Endothelial cell of umbilical vein (primary cell): ENCODE measurements around the gene TGFB1. TPM values are rescaled to one million over a fixed set of nuclear protein-coding genes. Genes with fewer than 3 reads are reported as not detected.

Source experiments
- BruUV-seq: library from RNA; stranded (reverse); fragments of 400-500 nt; replicated peaks from 2 replicates; lab custom pipeline; 2021; lab: Mats Ljungman, UMichigan
- CTCF ChIA-PET: fragments of 300-600, 350-600 bp; sonication (Branson Sonifier 250); formaldehyde crosslinking; loops from one replicate; lab custom pipeline; 2021; ENCODE audit warnings: antibody characterized with exemption, inconsistent platforms; lab: Charles Lee
- POLR2A ChIA-PET: fragments of 300-600, 350-600 bp; sonication (Branson Sonifier 250); formaldehyde crosslinking; loops from one replicate; lab custom pipeline; 2021; ENCODE audit warnings: antibody characterized with exemption, inconsistent platforms; lab: Charles Lee
- DNase-seq: peaks from one replicate; pipeline ENCODE4 v3.0.0-alpha.2; 2011; ENCODE audit warnings: low read depth, low spot score
- FAIRE-seq: peaks from 2 replicates; lab custom pipeline; 2011; peaks lifted over from hg19 to GRCh38; lab: Jason Lieb, UNC
- H2AFZ ChIP-seq: 2 replicates; pipeline ENCODE4 v1.6.0; 2012; ENCODE audit warnings: low read depth, low read length, control low read depth, inconsistent platforms
- H3K27ac ChIP-seq: 2 replicates; pipeline ENCODE4 v1.5.1; 2011; ENCODE audit warnings: low read depth, mild to moderate bottlenecking, control low read depth, low read length, moderate library complexity; ENCODE audit not compliant: insufficient read depth
- H3K27me3 ChIP-seq, 2 experiments: 2 replicates each; pipeline versions ENCODE4 v1.6.0 to v1.6.1; 2011; ENCODE audit warnings: low read length in 2 of 2, mixed read lengths in 1 of 2; ENCODE audit not compliant: control insufficient read depth in 2 of 2, insufficient read depth in 2 of 2
- H3K36me3 ChIP-seq, 2 experiments: 2 replicates in 1 of 2; 3 replicates in 1 of 2; pipeline ENCODE4 v1.5.1; 2011; ENCODE audit warnings: low read length in 2 of 2, mild to moderate bottlenecking in 1 of 2, moderate library complexity in 1 of 2; ENCODE audit not compliant: control insufficient read depth in 2 of 2, insufficient read depth in 2 of 2; ENCODE audit errors: extremely low read depth in 1 of 2
- H3K4me1 ChIP-seq: 3 replicates; pipeline ENCODE4 v1.5.1; 2011; ENCODE audit warnings: mild to moderate bottlenecking, low read length; ENCODE audit not compliant: control insufficient read depth, insufficient read depth; ENCODE audit errors: extremely low read depth
- H3K4me2 ChIP-seq: 2 replicates; pipeline ENCODE4 v1.6.1; 2011; ENCODE audit warnings: low read length, control low read depth, mixed read lengths; ENCODE audit not compliant: insufficient read depth
- H3K4me3 ChIP-seq, 3 experiments: fragments of 200-600 bp in 1 of 3; sonication (generic), shearing (Covaris generic) in 1 of 3; replicated peaks in 1 of 3; 2 replicates each; pipeline ENCODE4 v1.5.1; 2011 to 2016; ENCODE audit warnings: control low read depth in 3 of 3, low read length in 3 of 3, mild to moderate bottlenecking in 2 of 3, inconsistent platforms in 1 of 3, low read depth in 1 of 3, moderate library complexity in 1 of 3; ENCODE audit not compliant: insufficient read depth in 1 of 3
- H3K79me2 ChIP-seq: 2 replicates; pipeline ENCODE4 v1.6.0; 2012; ENCODE audit warnings: low read length, inconsistent platforms; ENCODE audit not compliant: control insufficient read depth, insufficient read depth
- H3K9ac ChIP-seq: replicated peaks from 2 replicates; pipeline ENCODE3; 2011; ENCODE audit warnings: low read length, control low read depth; ENCODE audit not compliant: insufficient read depth; ENCODE audit errors: extremely low read depth
- H3K9me1 ChIP-seq: replicated peaks from 3 replicates; pipeline ENCODE4 v1.6.0; 2011; ENCODE audit warnings: mild to moderate bottlenecking, low read length; ENCODE audit not compliant: control insufficient read depth, insufficient read depth; ENCODE audit errors: extremely low read depth
- H3K9me3 ChIP-seq: replicated peaks from 2 replicates; pipeline ENCODE4 v1.5.1; 2012; ENCODE audit warnings: low read length, inconsistent platforms; ENCODE audit not compliant: control insufficient read depth, insufficient read depth
- H4K20me1 ChIP-seq: replicated peaks from 2 replicates; pipeline ENCODE3; 2011; ENCODE audit warnings: mild to moderate bottlenecking, low read length; ENCODE audit not compliant: control insufficient read depth, insufficient read depth; ENCODE audit errors: extremely low read depth
- EZH2 ChIP-seq: IDR thresholded peaks from 2 replicates; pipeline ENCODE4 v1.6.1; 2012; ENCODE audit warnings: borderline replicate concordance, low read depth, mild to moderate bottlenecking, moderate library complexity, low read length, inconsistent platforms; ENCODE audit not compliant: severe bottlenecking
- FOS ChIP-seq: IDR thresholded peaks from 2 replicates; pipeline ENCODE4 v1.6.1; 2011; ENCODE audit warnings: mild to moderate bottlenecking, low read length, moderate library complexity, borderline replicate concordance; ENCODE audit not compliant: insufficient read depth
- GATA2 ChIP-seq: IDR thresholded peaks from 2 replicates; pipeline ENCODE4 v1.7.0; 2011; ENCODE audit warnings: low read depth, mild to moderate bottlenecking, moderate library complexity, mixed read lengths, low read length; ENCODE audit not compliant: insufficient read length, insufficient read depth
- JUN ChIP-seq: IDR thresholded peaks from 2 replicates; pipeline ENCODE4 v1.6.1; 2011; ENCODE audit warnings: borderline replicate concordance, low read depth; ENCODE audit not compliant: insufficient read length, insufficient read depth
- MYC ChIP-seq: IDR thresholded peaks from one replicate; pipeline ENCODE4 v1.6.1; 2011; ENCODE audit warnings: mild to moderate bottlenecking, low read depth, low read length
- POLR2A ChIP-seq: IDR thresholded peaks from 2 replicates; pipeline ENCODE4 v1.6.1; 2012; ENCODE audit warnings: low read depth, mild to moderate bottlenecking, control low read depth, low read length
- POLR2AphosphoS5 ChIP-seq: IDR thresholded peaks from 2 replicates; pipeline ENCODE4 v1.6.1; 2012; ENCODE audit warnings: low read depth, mild to moderate bottlenecking, control low read depth, low read length, moderate library complexity; ENCODE audit not compliant: insufficient read depth
- dilution Hi-C: fragments of 300-500 bp; cut with MboI; formaldehyde crosslinking; loops from one replicate; pipeline ENCODE4 v1.15.0; 2019; ENCODE audit warnings: low sequenced_read_pairs; ENCODE audit not compliant: extremely low pct_ligation_motif_present
- intact Hi-C: fragments of 100-400 bp; cut with micrococcal nuclease; formaldehyde crosslinking; loops from one replicate; pipeline ENCODE4 v1.10.0; 2022
- polyA plus RNA-seq, 4 experiments: library from polyadenylated mRNA; depleted of rRNA in 3 of 4; stranded (reverse) in 3 of 4; unstranded in 1 of 4; fragments of >200 nt; gene quantifications; 2 replicates each; pipeline versions ENCODE4 v1.2.1 to v1.2.3, GENCODE V29; 2011 to 2012; ENCODE audit warnings: missing spikeins in 1 of 4
- total RNA-seq: library from RNA; stranded (reverse); gene quantifications from 2 replicates; pipeline ENCODE4 v1.2.3, GENCODE V29; 2021
- TF ChIP-seq, protein P1 (sequence below): IDR thresholded peaks from 2 replicates; pipeline ENCODE4 v1.6.1; 2011; ENCODE audit not compliant: insufficient read depth, insufficient read length
- TF ChIP-seq, protein P2 (sequence below), 2 donors: IDR thresholded peaks; 1 replicate in 1 of 2; 2 replicates in 1 of 2; pipeline ENCODE4 v1.5.1; 2011; ENCODE audit warnings: low read length in 2 of 2, mild to moderate bottlenecking in 2 of 2, moderate library complexity in 2 of 2, control low read depth in 1 of 2, inconsistent platforms in 1 of 2, low read depth in 1 of 2; ENCODE audit not compliant: insufficient read depth in 1 of 2; ENCODE audit errors: extremely low read depth in 1 of 2

TGFB1 gene
- total and polyA plus RNA-seq, 2 donors (not counting 3 experiments of a cell fraction or from before 2014, with no cell fraction given): 64.4 to 250 TPM

GRCh38 chr19:41399091-41399490 lies 45.4 kb upstream of the TGFB1 start:
- POLR2A ChIA-PET: no interaction called here
- H3K9me1 ChIP-seq: no peaks in the 10 kb centered on the region
- DNase-seq (no peak), FAIRE-seq (no peak)
- no peaks in the 10 kb centered on the region for H4K20me1 ChIP-seq
- H3K27ac ChIP-seq: no peak overlapping the region
- peaks cover 40% of the 10 kb centered on the region for H3K4me1 ChIP-seq
- dilution Hi-C loops: no loop called here
- BruUV-seq: no TSS peak
- CTCF ChIA-PET: interaction anchor here (1.0 kb wide), 1 partner anchor 46 kb away, joined by 3 read pairs; no protein-coding TSS in a partner anchor
- H3K9me3 ChIP-seq: no peaks in the 10 kb centered on the region
- peaks cover 6% of the 10 kb centered on the region for H3K79me2 ChIP-seq
- no peaks in the 10 kb centered on the region for H3K27me3 ChIP-seq
- H3K9ac ChIP-seq: no peak overlapping the region
- peaks cover 0 to 2% of the 10 kb centered on the region in 2 experiments for H3K36me3 ChIP-seq
- peak overlapping the region; percentile 72 for H3K4me2 ChIP-seq
- no peak overlapping the region for H2AFZ ChIP-seq
- TF ChIP-seq GATA2 (no peak), POLR2A (no peak), JUN (no peak), FOS (no peak), EZH2 (no peak)
- TF ChIP-seq, protein P1, sequence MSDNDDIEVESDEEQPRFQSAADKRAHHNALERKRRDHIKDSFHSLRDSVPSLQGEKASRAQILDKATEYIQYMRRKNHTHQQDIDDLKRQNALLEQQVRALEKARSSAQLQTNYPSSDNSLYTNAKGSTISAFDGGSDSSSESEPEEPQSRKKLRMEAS: no peak
- intact Hi-C loops: no loop called here
- H3K4me3 ChIP-seq: no peak overlapping the region

DNA sequence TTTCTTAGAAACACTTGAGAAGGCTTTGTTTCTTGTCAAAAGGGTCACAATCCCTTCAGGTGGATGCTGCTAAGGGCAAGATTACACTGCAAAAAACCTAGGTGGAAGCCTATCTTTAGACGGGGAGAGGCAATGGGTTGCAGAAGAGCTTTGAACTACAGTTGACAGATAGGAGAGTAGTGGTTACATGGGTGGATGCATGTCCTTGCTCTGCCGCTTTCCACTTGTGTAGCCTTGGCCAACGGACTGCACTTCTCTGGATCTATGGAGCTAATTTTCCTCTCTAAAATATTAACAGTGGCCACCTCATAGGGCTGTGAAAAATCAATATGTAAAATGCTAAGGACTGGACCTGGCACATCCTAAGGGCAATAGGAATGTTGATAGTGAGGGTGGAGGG lies 44.9 kb upstream of the TGFB1 start:
- no peak for FAIRE-seq
- no peak overlapping the region for H3K27ac ChIP-seq

More for the DNA sequence above, 44.9 kb upstream of the TGFB1 start:
- intact Hi-C loops (no loop called here), dilution Hi-C loops (no loop called here)
- Histone ChIP-seq H3K4me3 (peak overlapping the region; percentile 79 to 95 (median 81)), H4K20me1 (no peaks in the 10 kb centered on the region), H2AFZ (no peak overlapping the region), H3K36me3 (peaks cover 0 to 2% of the 10 kb centered on the region in 2 experiments), H3K79me2 (peaks cover 6% of the 10 kb centered on the region), H3K9me1 (no peaks in the 10 kb centered on the region), H3K4me2 (peak overlapping the region; percentile 72), H3K9ac (peak overlapping the region; percentile 94), H3K4me1 (peaks cover 39% of the 10 kb centered on the region), H3K27me3 (no peaks in the 10 kb centered on the region), H3K9me3 (no peaks in the 10 kb centered on the region)
- ChIA-PET CTCF (interaction anchor here (1.0 kb wide), 1 partner anchor 45 kb away, joined by 3 read pairs; no protein-coding TSS in a partner anchor), POLR2A (interaction anchor here (0.6 kb wide), 1 partner anchor 33 kb away, joined by 3 read pairs; no protein-coding TSS in a partner anchor)
- no peak for TF ChIP-seq POLR2A
- TF ChIP-seq GATA2: no peak
- no peak for TF ChIP-seq FOS
- no peak for TF ChIP-seq EZH2
- TF ChIP-seq MYC: no peak
- no peak for TF ChIP-seq POLR2AphosphoS5
- no peak for TF ChIP-seq JUN
- TF ChIP-seq, protein P1: no peak
- TF ChIP-seq, protein P2, sequence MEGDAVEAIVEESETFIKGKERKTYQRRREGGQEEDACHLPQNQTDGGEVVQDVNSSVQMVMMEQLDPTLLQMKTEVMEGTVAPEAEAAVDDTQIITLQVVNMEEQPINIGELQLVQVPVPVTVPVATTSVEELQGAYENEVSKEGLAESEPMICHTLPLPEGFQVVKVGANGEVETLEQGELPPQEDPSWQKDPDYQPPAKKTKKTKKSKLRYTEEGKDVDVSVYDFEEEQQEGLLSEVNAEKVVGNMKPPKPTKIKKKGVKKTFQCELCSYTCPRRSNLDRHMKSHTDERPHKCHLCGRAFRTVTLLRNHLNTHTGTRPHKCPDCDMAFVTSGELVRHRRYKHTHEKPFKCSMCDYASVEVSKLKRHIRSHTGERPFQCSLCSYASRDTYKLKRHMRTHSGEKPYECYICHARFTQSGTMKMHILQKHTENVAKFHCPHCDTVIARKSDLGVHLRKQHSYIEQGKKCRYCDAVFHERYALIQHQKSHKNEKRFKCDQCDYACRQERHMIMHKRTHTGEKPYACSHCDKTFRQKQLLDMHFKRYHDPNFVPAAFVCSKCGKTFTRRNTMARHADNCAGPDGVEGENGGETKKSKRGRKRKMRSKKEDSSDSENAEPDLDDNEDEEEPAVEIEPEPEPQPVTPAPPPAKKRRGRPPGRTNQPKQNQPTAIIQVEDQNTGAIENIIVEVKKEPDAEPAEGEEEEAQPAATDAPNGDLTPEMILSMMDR (IDR thresholded peaks at IDR 0.05; ENCODE audit: extremely low read depth in 1 of 2, insufficient read depth in 1 of 2, low read depth in 1 of 2, low read length in 2 of 2): no peak
- BruUV-seq: no TSS peak
- no peak for DNase-seq
